GM10266 (cell line): ENCODE results near the gene CMTR1.
"Not testable (repeated sequence)": the region's sequence is repeated elsewhere in the genome, so short reads cannot be mapped to it uniquely, and the experiment has no call there.

ENCODE experiments used
- DNase-seq: peaks from one replicate; pipeline ENCODE4 v3.0.0; 2012; ENCODE audit errors: extremely low spot score
- CTCF ChIP-seq: IDR thresholded peaks from 2 replicates; pipeline ENCODE4 v1.5.1; 2012; ENCODE audit warnings: mild to moderate bottlenecking, low read depth; ENCODE audit not compliant: control insufficient read depth, insufficient read depth; ENCODE audit errors: missing control alignments

The CMTR1 gene

GRCh38 chr6:37493661-37493995 lies 60.6 kb downstream of the CMTR1 start:
- no peak for DNase-seq

GRCh38 chr6:37495244-37495934 lies 62.4 kb downstream of the CMTR1 start:
- TF ChIP-seq CTCF: no peak
- peak; percentile 64 for DNase-seq

More at GRCh38 chr6:37493661-37493995, 60.6 kb downstream of the CMTR1 start:
- TF ChIP-seq CTCF: no peak

- no peak for TF ChIP-seq CTCF
- DNase-seq: no peak
Measured at GRCh38 chr6:37496951-37497885, 64.2 kb downstream of the CMTR1 start.

GRCh38 chr6:37499433-37500293 lies 66.6 kb downstream of the CMTR1 start, which contains the start of gene CCDC167:
Gene CCDC167, minus strand, starts transcription at chr6:37499893. Its CDS starts 30 bp downstream, at chr6:37499863.
- no peak for TF ChIP-seq CTCF
- peak; percentile 94 for DNase-seq

GRCh38 chr6:37500294-37500608 lies 67.2 kb downstream of the CMTR1 start:
- DNase-seq: no peak
- TF ChIP-seq CTCF: no peak

GRCh38 chr6:37500904-37501303 lies 67.9 kb downstream of the CMTR1 start:
- not testable (repeated sequence) for DNase-seq

GRCh38 chr6:37501632-37502491 lies 68.8 kb downstream of the CMTR1 start:
- DNase-seq: no peak
- no peak for TF ChIP-seq CTCF
